ENCODE results near the gene TEX261.
"Not testable (repeated sequence)": the region's sequence is repeated elsewhere in the genome, so short reads cannot be mapped to it uniquely, and the experiment has no call there.

GRCh38 chr2:71011786-71012185 lies 17.1 kb upstream of the TEX261 start:
- not testable (repeated sequence) for TF ChIP-seq EZH2 (IDR thresholded peaks at IDR 0.05; ENCODE audit: insufficient read depth, low read length); CTCF (IDR thresholded peaks at IDR 0.05; ENCODE audit: insufficient read depth, low read depth, low read length)
